GM19395 (cell line): ENCODE results near the gene CDK6.

Experiments used
- ATAC-seq: cut with Tn5 transposase; IDR thresholded peaks from one replicate; pipeline ENCODE4 v1.9.1; 2021; ENCODE audit warnings: mild to moderate bottlenecking, moderate library complexity; ENCODE audit not compliant: unreplicated experiment

Gene CDK6

DNA sequence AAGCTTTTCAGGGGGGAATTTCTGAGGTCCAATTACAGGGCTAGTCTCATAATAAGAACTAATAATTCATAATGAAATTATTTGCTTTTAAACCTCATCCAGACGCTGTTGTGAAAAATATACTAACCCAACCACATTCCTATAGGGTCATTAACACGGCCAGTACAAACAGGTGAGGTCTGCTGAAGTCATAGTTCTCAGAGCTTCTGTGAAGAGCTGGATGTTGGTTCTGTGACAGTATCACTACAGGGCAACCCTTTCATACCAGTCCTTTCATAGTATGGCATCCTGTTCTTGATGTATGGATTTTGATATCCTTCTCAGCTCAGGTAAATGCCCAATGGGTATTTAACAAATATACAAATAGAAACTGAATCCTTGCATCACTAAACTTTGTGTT is 183.8 kb downstream of the CDK6 start:
- no peak for ATAC-seq

DNA sequence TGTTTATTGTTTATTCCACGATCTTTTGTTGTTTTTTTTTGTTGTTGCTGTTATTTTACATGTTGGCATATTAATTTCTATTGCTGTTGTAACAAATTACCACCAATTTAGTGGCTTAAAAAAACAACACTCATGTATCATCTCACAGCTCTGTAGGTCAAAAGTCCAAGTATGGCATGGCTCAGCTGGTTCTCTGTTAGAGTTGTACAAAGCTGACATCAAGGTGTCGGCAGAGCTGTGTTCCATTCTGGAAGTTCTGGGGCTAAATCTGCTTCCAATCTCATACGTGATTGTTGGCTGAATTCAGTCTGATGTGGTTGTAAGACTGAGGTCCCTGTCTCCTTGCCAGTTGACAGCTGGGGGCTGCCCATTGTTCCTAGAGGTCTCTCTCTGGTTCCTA is 186.0 kb downstream of the CDK6 start:
- no peak for ATAC-seq

DNA sequence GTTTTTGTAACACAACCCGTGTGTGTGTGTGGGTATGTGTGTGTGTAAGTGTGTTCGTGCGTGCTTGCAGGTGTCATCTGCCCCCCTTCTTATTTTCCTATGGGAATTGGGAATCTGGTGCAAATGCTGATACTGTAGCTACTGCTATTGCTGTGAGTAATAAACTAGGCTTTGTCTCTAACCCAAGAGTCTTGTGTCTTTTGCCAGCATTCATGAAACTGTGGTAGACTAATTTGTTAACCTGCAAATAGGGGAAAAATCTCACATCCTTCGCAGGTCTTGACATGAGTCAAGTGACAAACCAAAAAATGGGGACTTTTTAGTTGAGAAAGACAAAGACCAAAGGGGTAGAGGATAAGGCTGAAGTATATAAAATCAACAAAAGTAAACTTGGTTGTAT is 188.3 kb downstream of the CDK6 start:
- peak; percentile 65 for ATAC-seq

DNA sequence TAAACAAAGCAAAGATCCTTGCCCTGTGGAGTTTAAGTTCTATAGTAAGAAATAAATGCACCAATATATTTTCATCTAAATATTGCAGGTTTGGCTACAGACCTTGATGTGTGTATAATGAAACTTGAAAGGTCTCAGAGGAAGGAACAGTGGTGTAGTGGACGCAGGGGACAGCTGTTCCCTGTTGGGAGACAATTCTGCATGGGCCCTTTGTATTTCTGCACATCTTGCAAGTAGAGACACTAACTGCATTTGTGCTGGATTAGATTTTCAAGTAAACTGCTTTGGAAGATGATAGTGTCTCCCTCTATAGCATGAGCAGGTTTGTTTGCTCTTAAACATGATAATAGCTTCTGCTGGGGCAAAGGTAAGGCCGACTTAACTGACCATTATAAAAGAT is 188.7 kb downstream of the CDK6 start:
- no peak for ATAC-seq

DNA sequence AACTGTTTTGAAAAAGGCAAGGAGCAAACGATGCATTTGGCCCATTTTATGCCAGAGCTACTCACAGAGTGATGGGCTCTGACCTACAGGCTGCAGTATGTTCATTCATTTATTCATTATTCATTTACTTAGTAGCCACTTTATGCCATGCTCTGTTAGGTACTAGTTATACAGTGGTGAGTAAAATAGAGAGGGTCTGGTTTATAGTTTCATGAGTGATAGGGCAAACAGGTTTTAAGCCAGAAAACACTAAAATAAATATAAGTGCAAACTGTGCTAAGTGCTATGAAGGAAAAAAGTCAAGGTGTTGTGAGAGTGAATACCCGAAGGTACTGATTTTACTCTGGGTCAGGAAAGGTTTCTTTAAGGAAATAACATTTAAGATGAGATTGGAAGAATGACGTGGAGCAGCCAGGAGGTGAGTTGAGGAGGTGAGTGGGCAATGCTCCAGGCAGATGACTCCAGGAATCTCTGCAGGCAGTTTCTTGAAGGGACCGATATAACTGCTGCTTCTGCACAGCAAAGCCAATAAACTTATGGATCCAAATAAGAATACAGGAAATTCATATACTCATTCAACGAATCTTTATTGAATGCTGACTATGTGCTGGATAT is 189.3 kb downstream of the CDK6 start:
- ATAC-seq: peak; percentile 44

DNA sequence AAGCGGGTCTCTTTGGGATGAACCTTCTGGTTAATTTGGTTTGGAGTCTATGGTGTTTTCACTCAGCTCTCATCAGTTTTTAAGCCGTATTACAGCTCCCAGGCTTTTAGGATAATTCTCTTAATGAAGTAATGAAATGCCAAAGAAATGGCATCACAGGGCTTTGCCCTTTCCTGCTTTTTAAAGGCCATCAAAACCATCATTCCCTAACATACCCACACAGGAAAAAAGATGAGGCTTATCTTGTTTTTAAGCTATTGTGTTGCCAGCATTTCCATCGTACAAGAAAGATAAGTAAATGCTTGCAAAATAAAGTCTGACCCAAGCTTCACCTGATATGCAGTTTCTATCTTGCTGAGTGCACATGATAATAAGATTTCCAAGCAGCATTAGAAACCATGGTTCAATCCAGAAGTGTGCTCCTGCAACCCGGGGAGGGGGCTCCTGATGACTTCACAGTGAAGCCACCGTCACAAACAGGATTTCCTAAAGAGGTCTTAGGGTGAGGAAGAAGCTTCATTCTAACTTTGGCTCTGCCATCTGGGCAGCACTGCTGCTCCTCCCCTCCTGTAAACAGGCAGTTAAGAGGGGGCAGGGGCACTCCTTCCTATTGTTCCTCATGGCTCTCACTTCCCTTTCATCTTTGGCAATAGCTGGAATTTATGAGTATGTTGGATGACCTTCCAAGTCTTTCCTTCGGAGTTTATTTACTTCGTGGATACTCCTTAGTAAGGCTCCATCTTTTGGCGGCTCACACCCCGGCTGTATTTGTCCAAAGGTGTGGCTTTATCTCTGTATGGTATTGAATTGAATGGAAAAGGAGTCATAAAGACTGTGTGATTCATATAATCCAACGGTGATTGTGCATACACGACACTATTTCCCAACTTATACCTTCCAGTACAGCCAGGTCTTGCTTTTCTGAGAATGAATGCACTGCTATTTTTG is 191.0 kb downstream of the CDK6 start:
- ATAC-seq: no peak

DNA sequence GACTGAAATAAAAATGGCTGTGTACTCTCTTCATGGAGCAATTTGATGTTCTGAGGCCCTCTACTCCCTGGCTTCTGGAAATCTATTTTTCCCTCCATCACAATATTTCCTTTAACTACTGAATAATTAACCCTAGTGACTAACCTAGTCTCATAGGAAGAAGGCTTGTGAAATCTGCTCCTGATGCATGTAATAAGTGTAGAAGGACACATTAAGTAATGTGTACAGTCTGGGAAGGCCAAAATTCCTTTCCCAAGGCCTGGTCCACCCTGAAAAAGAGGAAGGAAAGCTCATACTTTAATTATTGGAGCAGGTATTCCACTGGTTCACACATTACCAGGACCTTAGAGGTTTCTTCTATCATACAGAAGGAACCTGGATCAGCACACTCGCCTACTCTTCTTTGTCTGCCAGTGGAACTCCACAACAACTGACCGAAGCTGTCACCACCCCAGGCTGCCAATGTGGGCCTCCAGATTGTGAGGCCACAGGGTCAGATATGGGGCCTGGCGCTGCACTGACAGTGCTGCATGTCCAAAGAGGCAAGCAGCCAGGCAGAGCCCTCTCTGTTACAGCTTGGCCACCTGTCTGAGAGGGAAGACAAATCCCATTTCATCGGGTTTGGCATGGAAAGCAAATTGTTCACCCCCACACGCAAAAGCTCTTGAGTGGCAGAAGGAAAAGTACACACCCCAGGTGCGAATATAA is 191.8 kb downstream of the CDK6 start:
- ATAC-seq: no peak

DNA sequence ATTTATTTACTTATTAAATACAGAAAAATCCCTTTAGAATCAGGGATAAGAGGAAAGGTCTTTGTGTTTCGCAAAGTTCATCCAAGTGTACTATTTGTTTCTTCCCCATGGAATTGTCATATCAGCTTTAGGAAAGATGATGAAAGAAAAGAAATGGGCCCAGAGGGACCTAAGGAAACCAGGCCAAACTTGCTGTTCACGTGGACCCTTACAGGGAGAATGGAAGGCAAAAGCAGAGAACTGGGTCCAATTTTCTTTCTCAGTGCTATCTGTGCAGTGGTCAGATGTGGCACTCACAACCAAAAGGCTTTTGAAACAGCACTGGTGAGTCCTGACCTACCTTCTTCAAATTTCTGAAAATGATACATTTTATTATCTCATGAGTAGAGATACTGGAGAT is 192.6 kb downstream of the CDK6 start:
- ATAC-seq: no peak

DNA sequence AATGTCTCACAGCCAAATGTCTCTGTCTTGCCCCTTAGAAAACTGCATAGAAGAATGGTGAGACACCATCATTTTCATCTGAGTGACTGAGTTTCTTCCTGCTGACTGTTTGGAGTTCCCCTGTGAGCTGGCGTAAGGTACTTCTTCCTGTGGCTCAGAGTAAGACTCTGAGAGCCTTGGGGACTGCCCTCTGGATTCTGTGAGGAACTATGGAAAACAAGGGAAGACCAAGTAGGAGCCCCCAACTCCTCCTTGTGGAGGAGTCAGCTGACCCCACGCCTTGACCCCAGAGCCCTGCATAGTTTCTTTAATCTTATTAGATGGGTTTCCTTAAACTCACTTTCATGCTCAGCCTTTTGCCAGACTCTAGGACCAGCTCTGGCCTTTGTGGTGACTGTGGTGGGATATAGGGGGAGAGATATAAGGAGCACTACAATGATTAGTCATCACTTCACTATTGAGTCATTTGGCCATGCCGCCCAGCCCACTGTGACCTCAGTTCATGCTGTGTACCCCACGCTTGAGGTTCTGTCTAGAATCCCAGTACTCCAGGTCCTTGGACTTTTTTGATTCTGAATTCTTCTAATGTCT is 194.4 kb downstream of the CDK6 start:
- peak; percentile 89 for ATAC-seq

DNA sequence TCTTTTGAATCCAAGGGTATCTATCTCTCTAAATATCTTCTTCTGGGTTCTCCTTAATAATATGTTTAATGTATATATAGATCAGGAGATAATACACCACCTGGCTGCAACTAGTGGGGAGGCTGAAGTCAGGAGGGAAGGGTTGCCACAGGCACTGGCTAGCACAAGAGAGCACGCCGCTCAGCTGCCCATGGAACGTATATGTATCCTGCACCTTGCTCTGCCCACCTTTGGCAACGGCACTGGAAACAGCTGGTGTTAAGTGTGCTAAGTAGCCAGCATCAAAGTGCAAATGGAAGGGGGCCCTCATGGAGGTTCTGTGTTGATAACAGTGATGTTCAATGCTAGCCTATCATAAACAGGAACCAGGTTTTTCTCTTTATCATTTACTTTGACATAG is 196.4 kb downstream of the CDK6 start:
- ATAC-seq: no peak

DNA sequence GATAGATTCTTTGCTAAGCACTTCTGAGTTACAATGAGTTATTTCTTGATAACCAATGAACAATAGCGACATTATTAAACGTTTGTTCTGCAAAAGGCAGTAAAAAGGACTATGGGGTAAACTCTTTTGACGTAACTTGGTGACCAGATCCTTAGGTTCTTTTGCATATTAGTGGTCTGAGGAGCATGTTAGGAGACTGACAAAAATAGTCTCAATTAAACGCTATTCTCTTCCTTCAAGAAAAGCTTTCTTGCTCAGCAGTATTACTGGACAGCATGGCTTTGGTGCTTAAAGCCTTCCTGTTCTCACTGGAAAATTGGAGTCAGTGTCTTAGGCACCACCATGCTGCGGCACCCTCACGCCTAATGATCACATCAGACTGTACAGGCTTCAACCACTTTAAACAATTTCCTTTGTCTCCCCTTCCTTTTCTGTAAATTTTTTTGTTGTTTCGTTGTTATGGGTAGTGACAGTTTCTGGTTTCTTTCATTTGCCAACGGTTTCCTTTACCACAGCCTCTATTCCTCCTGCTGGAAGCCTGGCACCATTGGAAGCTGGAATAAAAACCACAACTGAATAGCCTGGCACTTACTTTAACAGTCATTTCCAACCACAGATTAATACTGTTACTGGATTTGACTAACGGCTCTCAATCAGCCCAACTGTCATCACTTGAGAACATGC is 197.0 kb downstream of the CDK6 start:
- ATAC-seq: no peak

DNA sequence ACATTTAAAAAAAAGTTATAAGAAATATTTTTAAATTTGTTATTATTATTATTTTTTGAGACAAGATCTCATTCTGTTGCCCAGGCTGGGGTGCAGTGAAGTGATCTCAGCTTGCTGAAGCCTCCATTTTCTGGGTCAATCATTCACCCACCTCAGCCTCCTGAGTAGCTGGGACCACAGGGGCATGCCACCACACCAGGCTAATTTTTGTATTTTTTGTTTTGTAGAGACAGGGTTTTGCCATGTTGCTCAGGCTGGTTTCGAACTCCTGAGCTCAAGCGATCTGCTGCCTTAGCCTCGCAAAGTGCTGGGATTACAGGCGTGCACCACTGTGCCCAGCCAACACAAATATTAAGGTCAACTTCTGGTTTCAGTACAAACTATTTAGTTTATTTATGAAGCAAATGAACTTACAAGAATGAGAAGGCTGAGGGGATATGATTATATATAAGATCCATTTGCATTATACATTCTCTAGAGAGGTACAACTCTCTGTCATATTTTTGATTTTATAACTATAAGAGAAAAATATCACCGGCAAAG is 200.3 kb downstream of the CDK6 start:
- ATAC-seq: no peak

DNA sequence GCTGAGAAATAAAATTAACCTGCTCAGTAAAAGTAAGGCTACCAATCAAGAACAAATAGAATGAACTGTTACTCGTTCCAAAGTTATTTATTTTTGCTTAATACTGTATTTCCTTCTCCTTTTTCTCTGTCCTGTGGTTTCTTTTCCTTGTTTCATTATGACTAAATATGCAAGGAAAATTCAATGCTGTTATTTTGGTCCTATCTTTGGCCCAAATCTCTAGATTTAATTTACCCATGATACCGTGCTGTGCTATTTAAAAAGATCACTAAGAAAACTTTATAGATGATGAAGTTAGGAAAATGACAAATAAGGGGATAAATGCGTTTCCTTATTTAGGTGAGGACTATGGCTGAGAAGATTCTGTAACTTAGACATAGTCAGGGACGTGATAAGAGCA is 200.8 kb downstream of the CDK6 start:
- ATAC-seq: no peak

DNA sequence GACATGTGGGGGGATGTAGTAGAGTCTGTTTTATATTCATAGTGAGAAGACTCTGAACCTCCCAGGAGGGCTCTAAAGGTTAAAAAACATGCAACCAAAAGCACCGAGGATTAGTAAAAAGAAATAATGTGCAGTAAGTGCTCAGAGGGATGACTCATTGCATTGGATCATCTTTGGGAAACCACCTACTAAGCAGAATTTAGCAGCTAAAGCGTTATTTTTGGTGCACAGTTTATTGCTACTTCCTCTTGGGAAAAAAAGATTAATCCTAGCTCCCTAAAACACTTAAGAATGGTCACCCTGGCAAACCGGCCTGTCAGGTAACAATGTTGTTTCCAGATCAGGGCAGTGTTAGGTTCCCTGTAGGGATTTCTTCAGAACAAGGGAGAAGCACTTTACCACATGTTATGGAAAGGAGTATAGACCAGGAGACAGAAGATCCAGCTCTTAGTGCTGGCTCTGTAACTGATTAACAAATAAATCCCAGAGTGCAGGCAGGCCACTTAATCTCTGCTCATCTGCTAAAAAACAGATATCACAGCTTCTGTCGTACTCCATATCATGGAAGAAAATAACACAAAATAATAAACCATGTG is 201.4 kb downstream of the CDK6 start:
- ATAC-seq: peak; percentile 19

DNA sequence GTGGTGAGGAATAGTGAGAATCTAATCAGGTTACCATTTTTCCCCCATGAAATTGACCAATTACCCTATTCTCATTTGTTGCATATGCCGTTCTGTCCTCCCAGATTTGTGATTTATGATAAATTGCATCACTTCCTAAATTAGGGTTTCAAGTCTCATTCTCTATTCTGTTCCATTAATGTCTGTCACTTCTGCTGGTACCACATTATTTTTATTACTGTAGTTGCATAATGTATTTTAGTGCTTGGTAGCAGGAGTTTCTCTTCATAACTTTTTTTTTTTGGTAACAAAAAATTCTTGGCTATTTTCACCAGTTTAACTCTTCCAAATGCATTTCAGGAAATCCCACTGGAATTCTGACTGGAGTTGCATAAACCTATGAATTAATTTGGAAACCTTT is 202.2 kb downstream of the CDK6 start:
- ATAC-seq: peak; percentile 19

DNA sequence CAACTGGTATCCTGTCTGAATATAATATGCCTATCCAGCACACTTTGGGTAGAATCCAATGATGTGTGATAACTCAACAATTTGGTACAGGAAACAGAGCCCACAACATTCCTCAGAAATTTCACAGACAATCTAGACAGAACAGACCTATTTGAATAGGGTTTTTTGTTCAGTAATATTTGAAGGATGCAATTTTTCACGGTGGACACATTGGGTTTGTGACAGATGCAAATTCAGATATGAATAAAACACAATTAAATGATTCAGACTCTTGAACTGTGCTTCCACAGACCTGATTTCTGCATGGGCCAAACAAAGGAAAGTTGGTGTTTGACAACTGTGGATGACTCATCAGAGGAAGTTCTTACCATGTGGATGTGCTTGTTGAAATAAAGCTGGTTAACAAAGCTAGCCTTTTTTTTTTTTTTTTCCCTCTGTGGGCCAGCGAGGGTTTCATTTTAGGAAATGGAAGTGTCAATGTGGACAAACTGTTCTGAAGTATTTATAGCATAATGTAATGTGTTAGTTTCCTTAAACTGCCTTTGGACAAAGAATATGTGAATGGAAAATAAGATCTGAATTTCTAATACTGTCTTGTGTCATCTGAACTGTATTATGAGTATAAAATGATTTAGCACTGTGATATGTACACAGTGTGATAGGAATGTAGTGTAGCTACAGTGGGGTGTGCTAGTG is 203.0 kb downstream of the CDK6 start:
- no peak for ATAC-seq

DNA sequence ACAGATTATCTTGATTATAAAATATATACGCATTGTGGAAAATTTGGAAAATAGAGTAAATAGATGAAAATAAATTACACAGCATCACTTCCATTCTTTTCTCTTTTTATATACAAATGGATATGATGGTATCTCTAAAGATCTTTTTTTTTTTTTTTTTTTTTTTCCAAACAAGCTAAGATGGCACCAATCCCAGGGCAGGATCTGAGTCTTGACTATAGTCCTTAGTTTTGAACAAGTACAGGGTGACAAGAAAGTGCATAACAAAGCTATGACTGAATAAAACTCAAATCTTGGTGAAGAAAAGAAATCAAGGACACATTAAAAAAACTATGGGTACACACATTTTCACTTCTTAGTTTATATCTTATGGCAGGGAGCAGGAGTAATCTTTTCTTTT is 203.6 kb downstream of the CDK6 start:
- ATAC-seq: no peak

DNA sequence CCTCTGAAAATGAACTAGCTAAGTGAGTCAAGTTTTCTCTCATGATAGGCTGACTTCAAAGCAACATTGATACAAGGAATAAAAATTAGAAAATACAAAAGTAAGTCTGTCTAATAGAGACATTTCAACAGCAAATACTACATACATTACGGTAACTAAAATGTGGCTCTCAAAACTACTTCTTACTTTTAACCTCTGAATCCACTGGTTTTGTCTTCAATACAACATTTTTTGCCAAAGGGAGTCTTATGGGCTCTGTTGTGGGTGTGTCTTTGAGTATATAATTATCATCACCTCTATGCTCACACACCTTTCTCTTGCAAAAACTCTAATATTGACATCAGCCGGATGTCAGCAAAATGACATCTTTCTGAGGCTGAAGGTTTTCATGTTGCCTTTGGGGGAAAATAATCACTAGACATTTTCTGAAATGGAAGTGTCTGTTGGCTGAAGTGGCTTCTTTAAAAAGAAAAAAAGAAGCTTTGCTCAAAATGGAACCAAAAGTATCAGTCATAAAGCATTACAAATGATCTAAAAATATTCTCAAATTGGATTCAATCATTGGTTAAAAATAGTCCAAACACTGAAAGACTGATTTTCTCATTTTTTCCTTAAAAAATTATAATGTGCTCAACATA is 204.4 kb downstream of the CDK6 start:
- peak; percentile 32 for ATAC-seq
